Esophagus squamous epithelium (tissue), 5 donors: ENCODE results near the gene LRP2BP. TPM values are rescaled to one million over a fixed set of nuclear protein-coding genes. Genes with fewer than 3 reads are reported as not detected.

Experiments
- DNase-seq: peaks from one replicate; lab custom pipeline; 2025; lab: John Stamatoyannopoulos, UW
- H3K27ac ChIP-seq, 4 donors: fragments of 200-600 bp; sonication (generic); one replicate each; pipeline ENCODE4 v1.5.1; 2016 to 2019; ENCODE audit warnings: mild to moderate bottlenecking in 1 of 4
- H3K27me3 ChIP-seq, 4 donors: fragments of 200-600 bp; sonication (generic); 1 replicate in 3 of 4; 2 replicates in 1 of 4; pipeline versions ENCODE4 v1.5.1 to v1.6.0; 2017 to 2021; ENCODE audit warnings: antibody characterized with exemption in 1 of 4
- H3K36me3 ChIP-seq, 3 donors: fragments of 200-600 bp; sonication (generic); one replicate each; pipeline ENCODE4 v1.5.1; 2016 to 2019
- H3K4me1 ChIP-seq, 3 donors: fragments of 200-600 bp; sonication (generic); one replicate each; pipeline ENCODE4 v1.5.1; 2017 to 2019
- H3K4me3 ChIP-seq, 4 donors: fragments of 200-600 bp; sonication (generic); 1 replicate in 3 of 4; 2 replicates in 1 of 4; pipeline ENCODE4 v1.5.1; 2016 to 2019; ENCODE audit warnings: mild to moderate bottlenecking in 2 of 4, moderate library complexity in 1 of 4
- H3K9me3 ChIP-seq, 3 donors: fragments of 200-600 bp; sonication (generic); one replicate each; pipeline ENCODE4 v1.5.1; 2016 to 2019
- POLR2A ChIP-seq, 4 donors: fragments of 450-650 bp; IDR thresholded peaks; one replicate each; pipeline ENCODE4 v1.6.1; 2017; ENCODE audit warnings: antibody characterized with exemption in 4 of 4, mild to moderate bottlenecking in 4 of 4, moderate library complexity in 3 of 4
- WGBS, 2 donors: methylation state at CpG; one replicate each; pipeline ENCODE4 v1.1.5; 2018; 5-methylcytosine and 5-hydroxymethylcytosine counted together
- intact Hi-C: fragments of 100-400 bp; cut with DNase I; formaldehyde crosslinking; loops from one replicate; pipeline ENCODE4 v1.15.0; 2022
- total RNA-seq, 4 donors: library from RNA; depleted of rRNA; stranded (reverse); fragments of >200 nt; gene quantifications; one replicate each; pipeline ENCODE4 v1.1.0, GENCODE V29; 2016
- TF ChIP-seq, protein P1 (sequence below), 6 experiments: fragments of 450-650 bp in 4 of 6; fragments of 200-600 bp in 2 of 6; sonication (generic) in 2 of 6; IDR thresholded peaks; one replicate each; pipeline ENCODE4 v1.5.1; 2016 to 2019; ENCODE audit warnings: antibody characterized with exemption in 6 of 6, mild to moderate bottlenecking in 4 of 6, moderate library complexity in 4 of 6
- donor health status: DM: yes; HTN: yes; CAD: no.

The LRP2BP gene
- total RNA-seq, 4 donors from 2014 or later = 0.08 to 0.57 (median 0.22) TPM; not detected in 1

DNA sequence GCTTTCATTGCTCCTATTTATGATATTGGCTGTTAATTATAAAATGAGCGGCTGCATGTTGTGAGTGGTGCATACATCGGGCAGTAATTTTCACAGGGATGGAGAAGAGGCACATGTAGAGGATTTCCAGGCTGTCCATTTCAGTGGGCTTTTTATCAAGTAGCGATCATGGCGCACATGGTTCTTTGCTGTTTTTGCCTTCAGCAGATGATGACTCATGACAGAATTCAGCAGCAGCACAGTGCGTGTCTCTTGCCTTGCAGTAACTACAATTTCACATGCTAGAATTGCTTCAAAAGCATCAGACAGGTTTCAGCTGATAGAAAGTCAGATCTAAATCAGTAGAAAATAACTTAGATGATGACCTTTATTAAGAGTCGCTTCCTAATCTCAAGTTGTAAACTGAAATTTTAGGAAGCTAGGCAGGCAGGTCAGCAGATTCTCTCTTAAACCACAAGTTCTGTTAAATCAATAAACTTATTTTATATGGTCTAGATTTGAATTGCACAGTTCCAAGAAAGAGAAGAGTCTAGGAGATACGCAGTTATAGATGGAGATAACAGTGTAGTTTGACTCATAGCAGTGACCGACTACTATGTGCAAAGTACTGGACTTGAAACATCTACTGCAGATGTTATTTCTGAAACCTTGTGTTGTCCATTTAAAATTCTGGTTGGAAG is 35.8 kb downstream of the LRP2BP start:
- Histone ChIP-seq H3K4me1 (no peaks in the 10 kb centered on the region), H3K9me3 (no peaks in the 10 kb centered on the region), H3K27ac (no peak overlapping the region), H3K27me3 (no peaks in the 10 kb centered on the region), H3K36me3 (peaks cover 0 to 38% (median 0%) of the 10 kb centered on the region in 3 donors), H3K4me3 (no peak overlapping the region)
- intact Hi-C loops = no loop called here
- TF ChIP-seq, protein P1, sequence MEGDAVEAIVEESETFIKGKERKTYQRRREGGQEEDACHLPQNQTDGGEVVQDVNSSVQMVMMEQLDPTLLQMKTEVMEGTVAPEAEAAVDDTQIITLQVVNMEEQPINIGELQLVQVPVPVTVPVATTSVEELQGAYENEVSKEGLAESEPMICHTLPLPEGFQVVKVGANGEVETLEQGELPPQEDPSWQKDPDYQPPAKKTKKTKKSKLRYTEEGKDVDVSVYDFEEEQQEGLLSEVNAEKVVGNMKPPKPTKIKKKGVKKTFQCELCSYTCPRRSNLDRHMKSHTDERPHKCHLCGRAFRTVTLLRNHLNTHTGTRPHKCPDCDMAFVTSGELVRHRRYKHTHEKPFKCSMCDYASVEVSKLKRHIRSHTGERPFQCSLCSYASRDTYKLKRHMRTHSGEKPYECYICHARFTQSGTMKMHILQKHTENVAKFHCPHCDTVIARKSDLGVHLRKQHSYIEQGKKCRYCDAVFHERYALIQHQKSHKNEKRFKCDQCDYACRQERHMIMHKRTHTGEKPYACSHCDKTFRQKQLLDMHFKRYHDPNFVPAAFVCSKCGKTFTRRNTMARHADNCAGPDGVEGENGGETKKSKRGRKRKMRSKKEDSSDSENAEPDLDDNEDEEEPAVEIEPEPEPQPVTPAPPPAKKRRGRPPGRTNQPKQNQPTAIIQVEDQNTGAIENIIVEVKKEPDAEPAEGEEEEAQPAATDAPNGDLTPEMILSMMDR (IDR thresholded peaks at IDR 0.05) = no peak
- TF ChIP-seq POLR2A (IDR thresholded peaks at IDR 0.05) = no peak
- 92 to 97% methylated on average over 7 to 8 of the region's 8 CpGs for WGBS, 2 donors
- DNase-seq = no peak

DNA sequence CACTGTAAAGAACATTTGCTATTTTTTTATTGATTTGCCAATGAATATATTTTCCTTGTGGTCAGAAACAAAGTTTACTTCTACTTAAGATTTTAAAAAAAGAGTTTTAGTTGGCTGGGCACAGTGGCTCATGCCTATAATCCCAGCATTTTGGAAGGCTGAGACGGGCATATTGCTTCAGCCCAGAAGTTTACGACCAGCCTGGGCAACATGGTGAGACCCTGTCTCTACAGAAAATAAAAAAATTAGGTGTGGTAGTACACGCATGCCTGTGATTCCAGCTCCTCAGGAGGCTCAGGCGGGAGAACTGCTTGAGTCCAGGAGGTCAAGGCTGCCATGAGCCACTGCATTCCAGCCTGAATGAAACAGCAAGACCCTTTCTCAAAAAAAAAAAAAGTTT is 36.8 kb downstream of the LRP2BP start:
- no peak overlapping the region for H3K27ac ChIP-seq
- H3K36me3 ChIP-seq = peaks cover 0 to 48% (median 0%) of the 10 kb centered on the region in 3 donors
- WGBS, 2 donors = 89 to 94% methylated on average over 4 of the region's 4 CpGs
- no peaks in the 10 kb centered on the region for H3K4me1 ChIP-seq
- no peak for TF ChIP-seq POLR2A (IDR thresholded peaks at IDR 0.05)
- TF ChIP-seq, protein P1 (IDR thresholded peaks at IDR 0.05) = no peak
- intact Hi-C loops = no loop called here
- DNase-seq = no peak
- H3K9me3 ChIP-seq = no peaks in the 10 kb centered on the region
- H3K27me3 ChIP-seq = no peaks in the 10 kb centered on the region
- no peak overlapping the region for H3K4me3 ChIP-seq

DNA sequence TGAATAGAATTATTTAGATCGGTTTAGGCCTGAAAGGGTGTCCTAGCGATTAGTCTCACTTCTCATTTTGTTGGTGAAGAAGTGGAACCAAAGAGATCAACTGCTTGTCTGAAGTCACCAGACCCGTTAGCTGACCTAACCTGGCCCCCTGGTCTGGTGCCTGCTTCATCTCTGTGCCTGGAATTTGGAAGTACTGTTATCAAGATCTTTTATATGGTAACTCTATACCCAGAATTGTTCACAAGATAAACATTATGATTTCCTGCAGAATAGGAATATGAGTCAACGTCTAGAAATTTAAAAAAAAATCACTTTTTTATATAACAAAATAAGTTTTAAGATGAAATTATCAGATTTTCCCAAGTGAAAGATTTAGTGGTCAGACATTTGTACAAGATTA is 37.2 kb downstream of the LRP2BP start:
- H3K27ac ChIP-seq = no peak overlapping the region
- no peaks in the 10 kb centered on the region for H3K9me3 ChIP-seq
- DNase-seq = no peak
- no peak overlapping the region for H3K4me3 ChIP-seq
- no peak for TF ChIP-seq POLR2A (IDR thresholded peaks at IDR 0.05)
- TF ChIP-seq, protein P1 (IDR thresholded peaks at IDR 0.05) = no peak
- peaks cover 0 to 52% (median 0%) of the 10 kb centered on the region in 3 donors for H3K36me3 ChIP-seq
- no peaks in the 10 kb centered on the region for H3K4me1 ChIP-seq
- intact Hi-C loops = no loop called here
- WGBS, 2 donors = 78 to 81% methylated on average over 4 of the region's 4 CpGs
- H3K27me3 ChIP-seq = no peaks in the 10 kb centered on the region

DNA sequence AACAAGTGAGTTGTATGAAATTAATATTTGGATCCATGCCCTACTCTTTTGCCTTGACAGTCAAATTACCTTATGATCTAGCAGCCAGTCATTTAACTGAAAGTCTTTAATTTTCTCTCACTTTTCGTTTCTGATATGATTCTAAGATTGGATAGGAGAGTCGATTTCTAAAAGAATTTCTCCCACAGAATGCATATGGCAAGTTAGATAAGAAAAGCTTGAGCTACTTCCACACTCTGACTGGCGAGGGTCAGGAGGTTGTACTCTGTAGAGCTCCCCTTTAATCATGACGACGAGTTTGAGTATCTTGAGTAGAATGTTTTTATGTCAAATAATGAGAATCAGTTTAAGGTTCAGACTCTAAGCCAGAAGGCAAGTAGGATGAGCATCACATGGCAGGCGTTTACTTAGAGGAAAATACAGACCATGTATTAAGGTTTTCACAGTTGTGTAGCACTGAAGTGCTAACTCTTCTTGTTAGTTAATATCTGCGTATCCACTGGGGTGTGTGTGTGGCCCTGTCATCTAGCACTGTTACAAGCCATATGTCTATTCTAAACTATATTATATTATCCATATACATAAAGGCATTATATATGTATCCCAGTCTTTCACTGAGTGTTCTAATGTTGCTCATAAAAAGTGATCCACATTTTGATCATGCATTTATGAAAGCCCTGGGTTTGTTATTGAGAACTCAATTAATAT is 37.8 kb downstream of the LRP2BP start:
- TF ChIP-seq POLR2A (IDR thresholded peaks at IDR 0.05) = no peak
- TF ChIP-seq, protein P1 (IDR thresholded peaks at IDR 0.05) = no peak
- intact Hi-C loops = no loop called here
- Histone ChIP-seq H3K4me1 (no peaks in the 10 kb centered on the region), H3K36me3 (peaks cover 0 to 55% (median 0%) of the 10 kb centered on the region in 3 donors), H3K27me3 (no peaks in the 10 kb centered on the region), H3K9me3 (no peaks in the 10 kb centered on the region), H3K4me3 (no peak overlapping the region), H3K27ac (no peak overlapping the region)
- no peak for DNase-seq
- 88 to 89% methylated on average over 7 of the region's 7 CpGs for WGBS, 2 donors

DNA sequence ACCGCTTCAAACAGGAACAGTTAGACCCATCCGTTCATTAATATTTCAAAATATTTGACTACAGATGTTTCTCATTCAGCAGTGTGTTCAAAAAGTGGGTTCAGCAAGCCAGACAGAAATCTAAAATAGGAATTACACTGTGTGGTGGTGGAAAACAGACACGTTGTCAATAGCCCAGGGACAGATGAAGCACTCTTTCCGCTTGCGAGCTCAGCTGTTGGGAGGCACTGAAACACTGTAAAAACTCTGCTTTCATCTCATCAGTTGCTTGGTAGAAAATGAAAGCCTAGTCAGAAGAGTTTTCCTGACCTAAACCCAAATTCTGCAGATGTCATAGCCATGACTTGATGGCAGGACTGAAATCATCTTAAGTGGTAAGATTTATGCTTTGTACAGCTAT is 38.5 kb downstream of the LRP2BP start:
- TF ChIP-seq, protein P1 (IDR thresholded peaks at IDR 0.05) = no peak
- TF ChIP-seq POLR2A (IDR thresholded peaks at IDR 0.05) = no peak
- H3K27me3 ChIP-seq = no peaks in the 10 kb centered on the region
- H3K36me3 ChIP-seq = peaks cover 0 to 57% (median 0%) of the 10 kb centered on the region in 3 donors
- 85% methylated on average over 5 of the region's 5 CpGs for WGBS, 2 donors
- intact Hi-C loops = no loop called here
- no peaks in the 10 kb centered on the region for H3K9me3 ChIP-seq
- no peak for DNase-seq
- no peak overlapping the region for H3K4me3 ChIP-seq
- no peaks in the 10 kb centered on the region for H3K4me1 ChIP-seq
- no peak overlapping the region for H3K27ac ChIP-seq
